GM10248 (cell line): ENCODE results near the gene OR9A2.

ENCODE experiments used
- CTCF ChIA-PET: fragments of 300-600 bp; sonication (Branson Sonifier 250); formaldehyde crosslinking; extraction: SDS; loops from one replicate; lab custom pipeline; 2021; ENCODE audit warnings: antibody characterized with exemption; lab: Yijun Ruan, JAX
- POLR2A ChIA-PET: fragments of 350-650 bp; sonication (Branson Sonifier 250); formaldehyde crosslinking; extraction: SDS; loops from one replicate; lab custom pipeline; 2020; ENCODE audit warnings: antibody characterized with exemption; lab: Yijun Ruan, JAX
- DNase-seq: peaks from one replicate; pipeline ENCODE4 v3.0.0; 2012; ENCODE audit errors: extremely low spot score
- CTCF ChIP-seq: IDR thresholded peaks from 2 replicates; pipeline ENCODE4 v1.5.1; 2012; ENCODE audit warnings: mild to moderate bottlenecking, low read depth; ENCODE audit errors: extremely low read depth, missing control alignments, control extremely low read depth

The OR9A2 gene

GRCh38 chr7:143046426-143046851, 19.5 kb upstream of the OR9A2 start:
- ChIA-PET POLR2A (no interaction called here), CTCF (interaction anchor here (1.1 to 1.2 kb wide), 3 partner anchors 29 to 443 kb away, joined by 3 to 4 read pairs (median 3); no protein-coding TSS in a partner anchor)
- no peak for DNase-seq
- no peak for TF ChIP-seq CTCF

DNA sequence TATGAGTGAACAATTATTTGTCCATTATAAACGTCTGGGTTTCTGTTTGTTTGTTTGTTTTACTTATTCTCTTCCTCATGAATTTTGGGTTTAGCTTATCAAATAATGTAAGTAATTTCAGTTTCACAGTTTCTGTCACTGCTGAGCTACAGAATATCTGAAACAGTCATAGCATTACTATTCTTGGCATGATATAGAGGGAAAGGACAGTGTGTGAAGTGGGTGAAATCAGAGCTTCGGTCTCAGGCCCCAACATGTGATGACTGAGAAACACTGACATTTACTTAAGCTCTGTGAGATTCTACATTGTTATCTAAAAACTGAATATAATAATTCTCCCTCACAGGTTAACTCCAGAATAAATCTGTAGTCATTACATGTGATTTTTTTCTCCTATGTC, 16.5 kb upstream of the OR9A2 start:
- no peak for TF ChIP-seq CTCF
- ChIA-PET POLR2A (no interaction called here), CTCF (interaction anchor here (0.7 to 3.0 kb wide), 7 partner anchors 9 to 171 kb away, joined by 3 to 19 read pairs (median 3); partner anchors contain the start of gene OR6V1)
- DNase-seq: no peak

DNA sequence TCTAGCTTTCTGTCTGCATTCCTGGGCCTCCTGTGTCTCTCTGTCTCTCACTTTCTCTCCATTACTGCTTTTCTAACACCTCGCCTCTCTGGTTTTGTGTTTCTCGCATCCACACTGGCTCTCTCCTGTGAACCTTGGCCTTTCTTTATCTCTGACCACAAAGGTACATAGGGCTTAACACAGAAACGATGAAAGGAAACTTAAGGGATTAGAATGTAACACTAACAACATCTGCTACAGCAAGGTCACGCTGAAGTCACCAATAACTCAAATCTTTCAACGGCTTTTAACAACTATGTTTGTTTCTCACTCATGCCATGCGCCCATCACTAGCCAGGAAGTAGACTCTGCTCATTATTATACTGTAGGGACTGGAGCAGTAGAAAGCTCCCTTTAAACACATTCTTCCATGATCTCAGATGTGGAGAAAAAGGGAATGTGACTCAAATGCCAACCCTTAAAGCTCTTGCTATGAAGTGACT, 15.9 kb upstream of the OR9A2 start:
- CTCF ChIA-PET: interaction anchor here (0.9 to 3.0 kb wide), 7 partner anchors 9 to 198 kb away, joined by 3 to 19 read pairs (median 3); partner anchors contain the start of gene OR6V1
- no peak for DNase-seq
- POLR2A ChIA-PET: no interaction called here
- TF ChIP-seq CTCF: no peak

GRCh38 chr7:143042159-143042789, 15.3 kb upstream of the OR9A2 start:
- CTCF ChIA-PET: interaction anchor here (1.5 to 3.0 kb wide), 3 partner anchors 11 to 198 kb away, joined by 3 to 19 read pairs (median 5); no protein-coding TSS in a partner anchor

GRCh38 chr7:143041346-143041745, 14.4 kb upstream of the OR9A2 start:
- ChIA-PET CTCF (interaction anchor here (1.5 to 2.0 kb wide), 2 partner anchors 10 to 199 kb away, joined by 3 to 5 read pairs; no protein-coding TSS in a partner anchor), POLR2A (no interaction called here)
- no peak for TF ChIP-seq CTCF
- no peak for DNase-seq

More at GRCh38 chr7:143042159-143042789, 15.3 kb upstream of the OR9A2 start:
- TF ChIP-seq CTCF: no peak
- DNase-seq: no peak
- POLR2A ChIA-PET: no interaction called here

DNA sequence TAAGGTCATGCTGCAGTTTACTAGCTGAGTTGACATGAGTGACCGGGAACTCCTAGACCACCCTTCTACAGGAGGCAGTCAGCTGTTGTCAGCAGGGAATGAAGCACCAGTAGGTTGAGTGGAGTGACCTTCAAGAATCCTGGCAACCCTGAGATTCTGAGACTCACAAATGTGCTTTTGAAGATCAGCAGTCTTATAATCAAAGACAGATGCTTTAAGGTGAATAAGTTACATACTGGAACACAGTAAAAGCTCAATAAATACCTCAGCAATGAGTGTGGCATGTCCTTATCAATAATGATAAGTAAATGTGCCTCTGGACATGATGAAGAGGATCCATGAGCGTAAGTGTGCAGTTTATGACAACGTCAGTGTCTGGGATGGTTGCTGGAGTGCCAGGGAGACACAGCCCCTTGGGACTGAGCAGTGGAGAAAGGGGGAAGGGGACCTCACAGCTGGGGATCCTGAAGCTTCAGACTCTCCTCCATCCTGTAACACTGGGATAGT, 13.3 kb upstream of the OR9A2 start:
- DNase-seq: no peak
- ChIA-PET POLR2A (no interaction called here), CTCF (no interaction called here)
- TF ChIP-seq CTCF: no peak
